ENCODE data around the gene GGCX.

The GGCX gene

DNA sequence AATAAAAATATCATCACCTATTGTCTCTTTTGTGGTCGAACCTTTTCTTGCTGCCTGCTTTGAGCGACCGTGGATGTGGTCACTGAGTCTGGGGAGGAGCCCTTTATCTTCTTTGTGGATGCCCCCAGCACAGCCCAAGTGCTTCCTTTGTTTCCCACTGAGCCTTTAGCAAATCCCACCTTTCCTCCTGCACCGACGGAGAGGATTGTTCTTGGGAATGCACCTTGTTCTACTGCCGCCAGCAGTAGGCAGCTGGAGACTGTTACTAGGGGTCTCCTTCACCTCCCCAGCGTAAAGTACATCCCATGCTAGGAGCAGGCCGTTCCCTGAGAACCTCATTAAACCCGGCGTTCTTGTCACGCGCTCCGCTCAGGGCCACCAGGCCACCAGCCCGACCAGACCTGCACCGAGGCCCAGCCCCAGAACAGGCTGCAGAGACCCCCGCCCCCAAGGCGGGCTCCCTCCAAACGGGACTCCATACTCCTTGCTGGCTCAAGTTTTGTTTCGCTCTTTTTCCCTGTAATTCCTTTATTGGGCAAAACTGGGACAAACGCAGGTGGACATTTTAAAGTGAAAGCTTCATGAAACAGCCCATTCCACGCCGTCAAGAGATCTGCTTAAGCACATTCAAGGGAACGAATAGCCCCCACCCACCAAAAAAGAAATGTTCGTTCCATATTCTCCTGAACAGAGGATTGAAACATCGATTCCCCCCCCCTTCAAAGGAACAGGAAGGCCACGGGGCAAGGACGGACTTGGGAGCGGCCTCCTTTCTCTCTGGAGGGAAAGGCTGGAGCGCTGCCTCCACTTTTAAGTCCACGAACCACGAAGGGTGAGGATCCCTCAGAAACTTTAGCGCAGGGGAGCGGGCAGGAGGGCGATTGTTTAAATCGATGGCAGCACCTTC lies 23.4 kb downstream of the GGCX start:
- Histone ChIP-seq H3K27ac (ENCODE audit: low read length) (peak overlapping the region; percentile 92), H3K9me3 (ENCODE audit: insufficient read depth, low read length, severe bottlenecking) (no peaks in the 10 kb centered on the region), H3K4me2 (ENCODE audit: insufficient read depth, low read length) (peak overlapping the region; percentile 76), H2AFZ (ENCODE audit: low read depth, low read length) (peak overlapping the region; percentile 81), H3K9ac (ENCODE audit: low read depth, low read length) (peak overlapping the region; percentile 95), H3K79me2 (ENCODE audit: insufficient read depth, low read length) (peaks cover 63% of the 10 kb centered on the region), H3K27me3 (ENCODE audit: insufficient read depth, low read length, poor library complexity) (no peaks in the 10 kb centered on the region), H3K36me3 (ENCODE audit: insufficient read depth, low read length) (peaks cover 38% of the 10 kb centered on the region), H3K4me3 (ENCODE audit: low read depth in 1 of 2, low read length in 2 of 2) (peak overlapping the region; percentile 78 to 87), H4K20me1 (ENCODE audit: insufficient read depth, low read length) (peaks cover 38% of the 10 kb centered on the region), H3K4me1 (ENCODE audit: insufficient read depth, low read length) (peaks cover 44% of the 10 kb centered on the region)
- TF ChIP-seq EZH2 (IDR thresholded peaks at IDR 0.05; ENCODE audit: borderline replicate concordance, low read depth, low read length, severe bottlenecking) (no peak), CTCF (IDR thresholded peaks at IDR 0.05; ENCODE audit: borderline replicate concordance, extremely low read depth, low read length, poor library complexity, severe bottlenecking) (no peak)
- DNase-seq: peak; percentile 65
- peak; percentile 30 for ATAC-seq (ENCODE audit: insufficient read depth, low read depth)

DNA sequence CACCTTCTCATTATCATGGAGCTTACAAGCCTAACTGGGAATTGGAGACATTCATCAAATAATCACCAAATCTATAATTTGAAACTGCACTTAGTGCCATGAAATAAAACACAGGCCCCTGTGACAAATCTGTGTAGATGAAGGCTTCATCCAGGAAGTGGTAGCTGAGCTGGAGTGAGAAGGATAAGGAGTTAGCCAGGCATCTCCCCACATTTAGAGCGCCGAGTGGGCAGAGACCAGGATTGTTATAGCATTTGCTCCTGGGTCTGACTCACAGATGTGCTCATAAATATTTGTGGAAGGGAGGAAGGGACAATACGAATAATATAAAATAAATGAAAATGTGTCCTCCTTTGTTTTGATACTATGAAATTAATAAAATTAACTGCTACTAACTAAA lies 24.8 kb downstream of the GGCX start:
- Histone ChIP-seq H3K4me2 (ENCODE audit: insufficient read depth, low read length) (peak overlapping the region; percentile 76; the same call in 1 of the 2 replicates), H3K79me2 (ENCODE audit: insufficient read depth, low read length) (peaks cover 49% of the 10 kb centered on the region), H3K4me3 (ENCODE audit: low read depth in 1 of 2, low read length in 2 of 2) (no peak overlapping the region), H3K9ac (ENCODE audit: low read depth, low read length) (no peak overlapping the region), H3K36me3 (ENCODE audit: insufficient read depth, low read length) (peaks cover 25% of the 10 kb centered on the region), H2AFZ (ENCODE audit: low read depth, low read length) (no peak overlapping the region), H3K27ac (ENCODE audit: low read length) (no peak overlapping the region), H4K20me1 (ENCODE audit: insufficient read depth, low read length) (peaks cover 24% of the 10 kb centered on the region), H3K4me1 (ENCODE audit: insufficient read depth, low read length) (peaks cover 30% of the 10 kb centered on the region), H3K27me3 (ENCODE audit: insufficient read depth, low read length, poor library complexity) (no peaks in the 10 kb centered on the region), H3K9me3 (ENCODE audit: insufficient read depth, low read length, severe bottlenecking) (no peaks in the 10 kb centered on the region)
- TF ChIP-seq CTCF (IDR thresholded peaks at IDR 0.05; ENCODE audit: borderline replicate concordance, extremely low read depth, low read length, poor library complexity, severe bottlenecking) (no peak), EZH2 (IDR thresholded peaks at IDR 0.05; ENCODE audit: borderline replicate concordance, low read depth, low read length, severe bottlenecking) (no peak)
- DNase-seq (no peak), ATAC-seq (ENCODE audit: insufficient read depth, low read depth) (no peak)

GRCh38 chr2:85534881-85535280 lies 26.4 kb downstream of the GGCX start:
- Histone ChIP-seq H3K27me3 (ENCODE audit: insufficient read depth, low read length, poor library complexity) (no peaks in the 10 kb centered on the region), H3K27ac (ENCODE audit: low read length) (no peak overlapping the region), H3K36me3 (ENCODE audit: insufficient read depth, low read length) (peaks cover 9% of the 10 kb centered on the region), H2AFZ (ENCODE audit: low read depth, low read length) (no peak overlapping the region), H4K20me1 (ENCODE audit: insufficient read depth, low read length) (peaks cover 8% of the 10 kb centered on the region), H3K79me2 (ENCODE audit: insufficient read depth, low read length) (peaks cover 33% of the 10 kb centered on the region), H3K4me1 (ENCODE audit: insufficient read depth, low read length) (peaks cover 15% of the 10 kb centered on the region), H3K4me3 (ENCODE audit: low read depth in 1 of 2, low read length in 2 of 2) (no peak overlapping the region), H3K4me2 (ENCODE audit: insufficient read depth, low read length) (no peak overlapping the region), H3K9me3 (ENCODE audit: insufficient read depth, low read length, severe bottlenecking) (no peaks in the 10 kb centered on the region), H3K9ac (ENCODE audit: low read depth, low read length) (no peak overlapping the region)
- ATAC-seq (ENCODE audit: insufficient read depth, low read depth): no peak
- no peak for DNase-seq
- TF ChIP-seq CTCF (IDR thresholded peaks at IDR 0.05; ENCODE audit: borderline replicate concordance, extremely low read depth, low read length, poor library complexity, severe bottlenecking) (no peak), EZH2 (IDR thresholded peaks at IDR 0.05; ENCODE audit: borderline replicate concordance, low read depth, low read length, severe bottlenecking) (no peak)
